Measurements from ENCODE around the gene BCO1. TPM values are rescaled to one million over a fixed set of nuclear protein-coding genes. Genes with fewer than 3 reads are reported as not detected.
A peak's percentile ranks its signal among the peaks of the same experiment; 100 is the strongest.

The BCO1 gene
- total RNA-seq, 2 experiments from 2014 or later, result not detected

DNA sequence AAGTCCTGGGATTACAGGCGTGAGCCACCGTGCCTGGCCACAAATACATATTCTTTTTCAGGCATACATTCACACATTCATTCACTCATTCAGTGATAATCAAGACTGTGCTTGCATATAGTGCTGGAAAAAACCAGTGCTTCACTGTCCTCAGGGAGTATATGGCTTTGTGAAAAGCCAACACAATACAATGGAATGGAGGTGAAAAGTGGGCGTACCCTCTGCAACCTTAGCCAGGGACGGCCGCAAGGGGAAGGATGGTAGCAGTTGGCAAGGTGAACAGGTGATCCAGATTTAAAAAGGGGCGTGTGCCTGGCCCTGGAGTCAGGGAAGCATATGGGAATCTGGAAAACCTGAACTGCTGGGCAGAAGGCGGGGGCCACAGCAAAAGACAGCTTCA is 58.1 kb downstream of the BCO1 start:
- TF ChIP-seq, protein P1, sequence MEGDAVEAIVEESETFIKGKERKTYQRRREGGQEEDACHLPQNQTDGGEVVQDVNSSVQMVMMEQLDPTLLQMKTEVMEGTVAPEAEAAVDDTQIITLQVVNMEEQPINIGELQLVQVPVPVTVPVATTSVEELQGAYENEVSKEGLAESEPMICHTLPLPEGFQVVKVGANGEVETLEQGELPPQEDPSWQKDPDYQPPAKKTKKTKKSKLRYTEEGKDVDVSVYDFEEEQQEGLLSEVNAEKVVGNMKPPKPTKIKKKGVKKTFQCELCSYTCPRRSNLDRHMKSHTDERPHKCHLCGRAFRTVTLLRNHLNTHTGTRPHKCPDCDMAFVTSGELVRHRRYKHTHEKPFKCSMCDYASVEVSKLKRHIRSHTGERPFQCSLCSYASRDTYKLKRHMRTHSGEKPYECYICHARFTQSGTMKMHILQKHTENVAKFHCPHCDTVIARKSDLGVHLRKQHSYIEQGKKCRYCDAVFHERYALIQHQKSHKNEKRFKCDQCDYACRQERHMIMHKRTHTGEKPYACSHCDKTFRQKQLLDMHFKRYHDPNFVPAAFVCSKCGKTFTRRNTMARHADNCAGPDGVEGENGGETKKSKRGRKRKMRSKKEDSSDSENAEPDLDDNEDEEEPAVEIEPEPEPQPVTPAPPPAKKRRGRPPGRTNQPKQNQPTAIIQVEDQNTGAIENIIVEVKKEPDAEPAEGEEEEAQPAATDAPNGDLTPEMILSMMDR (IDR thresholded peaks at IDR 0.05), result no peak
- CTCF ChIA-PET, result no interaction called here
- Mint-ChIP-seq H3K9me3 (no peaks in the 10 kb centered on the region), H3K4me1 (ENCODE audit: low read depth) (peaks cover 2% of the 10 kb centered on the region), H3K27ac (no peak overlapping the region), H3K36me3 (ENCODE audit: low read depth) (no peaks in the 10 kb centered on the region), H3K4me3 (no peak overlapping the region), H3K27me3 (peaks cover 17% of the 10 kb centered on the region)
- ATAC-seq (no peak), DNase-seq (no peak)
- intact Hi-C loops (cut with micrococcal nuclease), result no loop called here
- POLR2A ChIA-PET, result interaction anchor here (1.0 kb wide), 1 partner anchor 39 kb away, joined by 3 read pairs; no protein-coding TSS in a partner anchor

DNA sequence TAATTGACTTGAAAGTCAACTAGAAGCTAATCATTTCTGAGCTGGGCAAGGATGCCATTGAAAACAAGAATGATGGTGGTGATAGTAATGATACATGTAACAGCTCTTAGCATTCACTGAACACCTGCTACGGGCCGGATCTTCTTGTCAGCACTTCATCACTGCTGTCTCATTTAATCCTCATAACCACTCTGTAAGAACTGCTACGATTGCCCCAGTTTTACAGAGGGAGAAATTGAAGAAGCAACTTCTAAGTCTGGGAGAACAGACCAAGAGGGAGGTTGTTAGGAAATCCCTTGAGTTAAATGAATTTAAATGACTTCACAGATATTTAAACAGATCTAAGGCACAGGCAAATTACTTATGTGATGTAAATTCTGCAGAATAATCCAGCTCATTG is 69.3 kb downstream of the BCO1 start:
- ChIA-PET CTCF (interaction anchor here (1.0 to 1.3 kb wide), 2 partner anchors 8 to 46 kb away, joined by 3 to 4 read pairs; no protein-coding TSS in a partner anchor), POLR2A (no interaction called here)
- Mint-ChIP-seq H3K27ac (no peak overlapping the region), H3K4me3 (no peak overlapping the region), H3K36me3 (ENCODE audit: low read depth) (no peaks in the 10 kb centered on the region), H3K4me1 (ENCODE audit: low read depth) (peaks cover 39% of the 10 kb centered on the region), H3K9me3 (no peaks in the 10 kb centered on the region), H3K27me3 (no peaks in the 10 kb centered on the region)
- TF ChIP-seq, protein P1 (IDR thresholded peaks at IDR 0.05), result no peak
- ATAC-seq (no peak), DNase-seq (no peak)
- intact Hi-C loops (cut with micrococcal nuclease), result no loop called here

DNA sequence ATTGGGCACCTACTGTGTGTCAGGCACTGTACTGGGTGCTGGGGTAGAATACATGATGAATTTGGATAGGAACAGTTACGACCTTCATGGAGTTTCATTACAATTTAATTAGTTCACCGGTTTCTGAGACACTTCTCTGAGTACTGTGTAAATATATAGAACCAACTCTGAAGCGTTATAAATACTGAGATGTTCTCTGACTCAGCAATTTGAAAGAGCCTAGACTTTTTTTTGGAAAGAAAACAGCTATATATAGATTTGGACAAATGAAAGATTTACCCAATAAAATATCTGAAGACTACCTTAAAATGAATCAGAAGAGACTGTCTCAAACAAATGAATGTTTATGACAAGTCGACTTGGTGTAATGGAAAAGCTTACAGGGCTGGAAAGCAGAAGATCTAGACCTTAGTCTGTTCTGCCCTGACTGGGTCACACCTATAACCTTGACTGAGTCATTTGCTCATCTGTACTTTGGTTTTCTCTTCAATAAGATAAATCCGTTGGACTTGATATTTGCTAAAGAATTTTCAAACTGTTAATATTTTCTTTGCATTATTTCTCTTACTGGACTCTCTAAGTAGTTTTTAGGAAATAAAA is 71.7 kb downstream of the BCO1 start:
- POLR2A ChIA-PET, result no interaction called here
- peak; percentile 34 for DNase-seq
- intact Hi-C loops (cut with micrococcal nuclease), result no loop called here
- Mint-ChIP-seq H3K4me1 (ENCODE audit: low read depth) (peaks cover 52% of the 10 kb centered on the region), H3K36me3 (ENCODE audit: low read depth) (no peaks in the 10 kb centered on the region), H3K9me3 (no peaks in the 10 kb centered on the region), H3K27ac (peak overlapping the region; percentile 63), H3K4me3 (no peak overlapping the region), H3K27me3 (no peaks in the 10 kb centered on the region)
- peak; percentile 37 for ATAC-seq
- CTCF ChIA-PET, result interaction anchor here (0.7 to 1.0 kb wide), 2 partner anchors 46 to 49 kb away, joined by 3 read pairs; no protein-coding TSS in a partner anchor
- TF ChIP-seq, protein P1 (IDR thresholded peaks at IDR 0.05), result no peak

DNA sequence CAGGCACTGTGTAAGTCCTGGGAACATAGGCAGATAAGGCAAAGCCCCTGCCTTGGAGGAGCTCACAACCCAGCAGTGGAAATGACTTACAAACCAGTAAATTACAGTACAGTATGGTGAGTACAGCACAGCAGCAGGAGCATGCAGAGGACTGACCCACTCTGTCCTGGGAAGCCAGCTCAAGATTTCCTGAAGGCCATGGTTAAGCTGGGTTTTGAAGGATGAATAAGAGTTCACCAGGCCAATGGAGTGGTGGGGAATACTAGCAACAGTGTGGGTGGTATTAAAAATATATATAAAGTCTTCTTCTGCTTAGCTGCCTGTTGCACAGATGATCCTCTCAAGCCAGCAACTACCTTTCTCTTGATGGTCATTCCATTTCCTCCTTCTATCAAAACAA is 73.3 kb downstream of the BCO1 start:
- intact Hi-C loops (cut with micrococcal nuclease), result no loop called here
- no peaks in the 10 kb centered on the region for H3K9me3 Mint-ChIP-seq
- no peaks in the 10 kb centered on the region for H3K27me3 Mint-ChIP-seq
- no peak for ATAC-seq
- H3K27ac Mint-ChIP-seq, result no peak overlapping the region
- TF ChIP-seq, protein P1 (IDR thresholded peaks at IDR 0.05), result no peak
- ChIA-PET CTCF (no interaction called here), POLR2A (no interaction called here)
- no peak for DNase-seq
- no peaks in the 10 kb centered on the region for H3K36me3 Mint-ChIP-seq (ENCODE audit: low read depth)
- H3K4me3 Mint-ChIP-seq, result no peak overlapping the region
- peaks cover 54% of the 10 kb centered on the region for H3K4me1 Mint-ChIP-seq (ENCODE audit: low read depth)

DNA sequence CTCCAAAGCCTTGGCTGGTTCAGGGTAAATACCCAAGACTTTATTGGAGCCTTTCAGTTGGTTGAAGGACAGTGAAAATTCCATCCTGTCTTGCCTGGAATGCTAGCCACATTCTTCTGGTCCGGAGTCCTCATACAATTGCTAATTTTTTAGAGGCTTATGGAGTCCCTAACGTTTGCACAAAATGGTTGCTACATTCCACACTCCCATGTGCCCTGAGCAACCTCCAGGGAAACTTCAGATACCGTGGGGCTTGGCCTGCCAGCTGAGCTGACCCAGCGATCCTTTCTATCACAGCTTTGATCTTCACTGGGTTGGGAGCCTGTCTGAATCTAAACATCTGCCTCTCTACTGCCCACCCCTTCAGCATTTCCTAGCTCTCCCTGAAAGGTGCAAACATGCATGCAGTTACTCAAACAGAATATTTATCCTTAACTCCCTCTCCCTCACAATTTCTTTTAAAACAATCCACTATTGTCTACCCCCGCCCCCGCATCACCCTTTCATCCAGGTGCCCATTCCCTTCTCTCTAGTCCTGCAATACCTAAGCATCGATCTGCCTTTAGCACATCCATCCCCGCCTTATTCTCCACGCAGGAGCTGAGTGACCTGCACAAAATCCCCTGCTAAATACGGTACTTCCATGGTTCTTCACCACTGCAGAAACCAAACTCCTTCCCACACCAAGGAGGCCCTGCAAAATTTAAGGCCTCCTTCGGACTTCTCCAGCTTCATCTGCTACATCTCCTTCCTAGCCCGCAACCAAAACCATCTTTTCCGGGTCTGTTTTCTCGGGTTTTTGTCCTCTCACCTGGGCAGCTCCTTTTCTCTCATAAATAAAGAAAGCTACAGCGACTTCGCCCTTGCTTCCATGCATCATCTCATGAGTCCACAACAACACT is 75.5 kb downstream of the BCO1 start:
- no peaks in the 10 kb centered on the region for H3K9me3 Mint-ChIP-seq
- intact Hi-C loops (cut with micrococcal nuclease), result no loop called here
- ATAC-seq, result no peak
- H3K27ac Mint-ChIP-seq, result peak overlapping the region; percentile 83
- ChIA-PET POLR2A (interaction anchor here (0.5 to 1.5 kb wide), 6 partner anchors 8 to 559 kb away, joined by 3 to 5 read pairs (median 3); no protein-coding TSS in a partner anchor), CTCF (interaction anchor here (0.5 to 2.0 kb wide), 7 partner anchors 28 to 416 kb away, joined by 3 to 9 read pairs (median 3); no protein-coding TSS in a partner anchor)
- DNase-seq, result peak; percentile 19
- TF ChIP-seq, protein P1 (IDR thresholded peaks at IDR 0.05), result no peak
- no peaks in the 10 kb centered on the region for H3K27me3 Mint-ChIP-seq
- H3K36me3 Mint-ChIP-seq (ENCODE audit: low read depth), result no peaks in the 10 kb centered on the region
- peak overlapping the region; percentile 85 for H3K4me3 Mint-ChIP-seq
- peaks cover 50% of the 10 kb centered on the region for H3K4me1 Mint-ChIP-seq (ENCODE audit: low read depth)

All from activated CD8-positive, alpha-beta T cell treated with anti-CD3 and anti-CD28 coated beads for 36 hours (primary cell).